ENCODE results near the gene SHISA9. TPM values are rescaled to one million over a fixed set of nuclear protein-coding genes. Genes with fewer than 3 reads are reported as not detected.

The SHISA9 gene
- total and polyA plus RNA-seq, 2 donors (not counting 1 experiment from before 2014, with no cell fraction given), result 0.03 to 0.07 TPM

DNA sequence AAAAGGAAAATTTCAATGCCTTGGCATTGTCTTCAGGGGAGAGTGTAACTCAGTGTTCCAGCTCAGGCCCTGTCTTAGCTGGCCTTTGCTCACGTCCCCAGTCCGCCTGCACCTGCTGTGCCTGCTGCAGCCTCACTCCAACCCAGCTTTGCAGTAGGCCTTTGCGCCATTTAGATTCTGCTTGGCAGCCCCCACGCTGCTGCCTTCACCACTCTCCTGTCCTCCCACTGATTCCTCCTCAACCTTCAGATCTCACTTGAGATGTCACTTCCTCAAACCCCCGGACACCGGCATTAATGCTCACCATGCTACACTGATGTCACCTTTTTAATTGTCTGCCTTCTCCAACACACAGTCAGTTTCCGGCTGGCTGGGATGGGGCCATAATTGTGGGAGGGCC, 166.2 kb downstream of the SHISA9 start:
- intact Hi-C loops (cut with micrococcal nuclease), result no loop called here
- CTCF ChIA-PET, result no interaction called here
- peaks cover 3% of the 10 kb centered on the region for H3K9me3 Mint-ChIP-seq (ENCODE audit: insufficient read depth)
- Histone ChIP-seq H4K20me1 (ENCODE audit: control insufficient read depth, insufficient read depth, low read length, poor library complexity, severe bottlenecking) (no peaks in the 10 kb centered on the region), H3K9ac (ENCODE audit: low read length) (no peak overlapping the region), H3K36me3 (replicated peaks in 1 of 2; ENCODE audit: control extremely low read depth in 1 of 2, control insufficient read depth in 1 of 2, extremely low read depth in 1 of 2, insufficient read depth in 2 of 2, low read length in 1 of 2) (no peaks in the 10 kb centered on the region), H3K27ac (ENCODE audit: low read length in 2 of 2) (no peak overlapping the region), H3K4me2 (replicated peaks; ENCODE audit: low read depth, low read length, poor library complexity, severe bottlenecking) (no peak overlapping the region), H3K79me2 (ENCODE audit: control insufficient read depth, insufficient read depth, low read length) (no peaks in the 10 kb centered on the region), H2AFZ (ENCODE audit: insufficient read depth, low read depth, low read length, poor library complexity, severe bottlenecking) (no peak overlapping the region), H3K4me3 (ENCODE audit: control extremely low read depth in 1 of 5, extremely low read depth in 1 of 5, insufficient read depth in 1 of 5, low read depth in 2 of 5, low read length in 4 of 5) (no peak overlapping the region), H3K4me1 (ENCODE audit: control insufficient read depth in 2 of 2, insufficient read depth in 2 of 2, low read length in 2 of 2) (no peaks in the 10 kb centered on the region), H3K27me3 (replicated peaks in 1 of 4; ENCODE audit: control extremely low read depth in 1 of 4, control insufficient read depth in 3 of 4, insufficient read depth in 4 of 4, low read length in 3 of 4) (no peaks in the 10 kb centered on the region), H3K9me3 (ENCODE audit: control extremely low read depth in 1 of 3, control insufficient read depth in 2 of 3, insufficient read depth in 1 of 3, low read length in 2 of 3) (peaks cover 0 to 14% (median 0%) of the 10 kb centered on the region in 3 donors)
- no peak for ATAC-seq (ENCODE audit: low read depth)
- H3K27me3 Mint-ChIP-seq, result no peaks in the 10 kb centered on the region
- H3K4me3 Mint-ChIP-seq, result no peak overlapping the region
- POLR2A ChIA-PET, result no interaction called here
- DNase-seq, result no peak
- WGBS (ENCODE audit: insufficient coverage), result 84% methylated on average over 4 of the region's 7 CpGs
- H3K4me1 Mint-ChIP-seq, result no peaks in the 10 kb centered on the region
- no peak overlapping the region for H3K27ac Mint-ChIP-seq
- TF ChIP-seq, protein P1, sequence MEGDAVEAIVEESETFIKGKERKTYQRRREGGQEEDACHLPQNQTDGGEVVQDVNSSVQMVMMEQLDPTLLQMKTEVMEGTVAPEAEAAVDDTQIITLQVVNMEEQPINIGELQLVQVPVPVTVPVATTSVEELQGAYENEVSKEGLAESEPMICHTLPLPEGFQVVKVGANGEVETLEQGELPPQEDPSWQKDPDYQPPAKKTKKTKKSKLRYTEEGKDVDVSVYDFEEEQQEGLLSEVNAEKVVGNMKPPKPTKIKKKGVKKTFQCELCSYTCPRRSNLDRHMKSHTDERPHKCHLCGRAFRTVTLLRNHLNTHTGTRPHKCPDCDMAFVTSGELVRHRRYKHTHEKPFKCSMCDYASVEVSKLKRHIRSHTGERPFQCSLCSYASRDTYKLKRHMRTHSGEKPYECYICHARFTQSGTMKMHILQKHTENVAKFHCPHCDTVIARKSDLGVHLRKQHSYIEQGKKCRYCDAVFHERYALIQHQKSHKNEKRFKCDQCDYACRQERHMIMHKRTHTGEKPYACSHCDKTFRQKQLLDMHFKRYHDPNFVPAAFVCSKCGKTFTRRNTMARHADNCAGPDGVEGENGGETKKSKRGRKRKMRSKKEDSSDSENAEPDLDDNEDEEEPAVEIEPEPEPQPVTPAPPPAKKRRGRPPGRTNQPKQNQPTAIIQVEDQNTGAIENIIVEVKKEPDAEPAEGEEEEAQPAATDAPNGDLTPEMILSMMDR (IDR thresholded peaks at IDR 0.05), result no peak
- TF ChIP-seq EZH2 (IDR thresholded peaks at IDR 0.05; ENCODE audit: borderline replicate concordance, insufficient read depth, low read depth, low read length, poor library complexity, severe bottlenecking), result no peak

- TF ChIP-seq, protein P1 (IDR thresholded peaks at IDR 0.05), result no peak
- TF ChIP-seq EZH2 (IDR thresholded peaks at IDR 0.05; ENCODE audit: borderline replicate concordance, insufficient read depth, low read depth, low read length, poor library complexity, severe bottlenecking), result no peak
- no peaks in the 10 kb centered on the region for H3K36me3 ChIP-seq (replicated peaks in 1 of 2; ENCODE audit: control extremely low read depth in 1 of 2, control insufficient read depth in 1 of 2, extremely low read depth in 1 of 2, insufficient read depth in 2 of 2, low read length in 1 of 2)
- POLR2A ChIA-PET, result no interaction called here
- H3K4me3 Mint-ChIP-seq, result no peak overlapping the region
- no peaks in the 10 kb centered on the region for H3K4me1 Mint-ChIP-seq
- H3K4me1 ChIP-seq (ENCODE audit: control insufficient read depth in 2 of 2, insufficient read depth in 2 of 2, low read length in 2 of 2), result no peaks in the 10 kb centered on the region
- DNase-seq (no peak), ATAC-seq (ENCODE audit: low read depth) (no peak)
- H3K9me3 Mint-ChIP-seq (ENCODE audit: insufficient read depth), result peaks cover 3% of the 10 kb centered on the region
- no peak overlapping the region for H3K4me2 ChIP-seq (replicated peaks; ENCODE audit: low read depth, low read length, poor library complexity, severe bottlenecking)
- no peaks in the 10 kb centered on the region for H3K79me2 ChIP-seq (ENCODE audit: control insufficient read depth, insufficient read depth, low read length)
- no peak overlapping the region for H3K27ac Mint-ChIP-seq
- CTCF ChIA-PET, result no interaction called here
- peaks cover 3% of the 10 kb centered on the region for H3K27me3 Mint-ChIP-seq
- no peak overlapping the region for H2AFZ ChIP-seq (ENCODE audit: insufficient read depth, low read depth, low read length, poor library complexity, severe bottlenecking)
- no peaks in the 10 kb centered on the region for H4K20me1 ChIP-seq (ENCODE audit: control insufficient read depth, insufficient read depth, low read length, poor library complexity, severe bottlenecking)
- H3K4me3 ChIP-seq (ENCODE audit: control extremely low read depth in 1 of 5, extremely low read depth in 1 of 5, insufficient read depth in 1 of 5, low read depth in 2 of 5, low read length in 4 of 5), result no peak overlapping the region
- no peaks in the 10 kb centered on the region for H3K27me3 ChIP-seq (replicated peaks in 1 of 4; ENCODE audit: control extremely low read depth in 1 of 4, control insufficient read depth in 3 of 4, insufficient read depth in 4 of 4, low read length in 3 of 4)
- no peak overlapping the region for H3K9ac ChIP-seq (ENCODE audit: low read length)
- no peak overlapping the region for H3K27ac ChIP-seq (ENCODE audit: low read length in 2 of 2)
- H3K9me3 ChIP-seq (ENCODE audit: control extremely low read depth in 1 of 3, control insufficient read depth in 2 of 3, insufficient read depth in 1 of 3, low read length in 2 of 3), result peaks cover 0 to 9% (median 0%) of the 10 kb centered on the region in 3 donors
- intact Hi-C loops (cut with micrococcal nuclease), result no loop called here
- WGBS (ENCODE audit: insufficient coverage), result 96% methylated on average over 8 of the region's 8 CpGs
Observed at GRCh38 chr16:13068912-13069583, 167.7 kb downstream of the SHISA9 start.
